H1 (cell line): ENCODE measurements around the gene SLC43A3. TPM values are rescaled to one million over a fixed set of nuclear protein-coding genes. Genes with fewer than 3 reads are reported as not detected.

ENCODE experiments used
- ASH2L ChIP-seq: fragments of 200-600, 300-600 bp; sonication (generic); IDR thresholded peaks from one replicate; pipeline ENCODE4 v1.7.1; 2017; ENCODE audit warnings: low read length
- ATF3 ChIP-seq: IDR thresholded peaks from 2 replicates; pipeline ENCODE4 v1.6.1; 2011; ENCODE audit warnings: low read depth, mild to moderate bottlenecking, low read length; ENCODE audit not compliant: insufficient read depth
- BRCA1 ChIP-seq: IDR thresholded peaks from 2 replicates; pipeline ENCODE4 v1.6.1; 2012; ENCODE audit warnings: low read depth, low read length, improper control_type of control experiment
- CBX8 ChIP-seq: fragments of 300-800, 300-1000 bp; sonication (generic); IDR thresholded peaks from 2 replicates; pipeline ENCODE4 v1.7.1; 2016; ENCODE audit warnings: low read depth, low read length, borderline replicate concordance
- CHD7 ChIP-seq: fragments of 300-600 bp; sonication (generic); IDR thresholded peaks from 2 replicates; pipeline ENCODE4 v1.7.1; 2012; ENCODE audit warnings: low read length, moderate library complexity, mild to moderate bottlenecking, inconsistent platforms; ENCODE audit not compliant: insufficient replicate concordance
- CREB1 ChIP-seq: IDR thresholded peaks from 2 replicates; pipeline ENCODE4 v1.6.1; 2012; ENCODE audit warnings: inconsistent platforms
- EGR1 ChIP-seq: IDR thresholded peaks from 2 replicates; pipeline ENCODE4 v1.6.1; 2011; ENCODE audit warnings: low read depth, low read length, borderline replicate concordance
- HDAC6 ChIP-seq: IDR thresholded peaks from one replicate; pipeline ENCODE4 v1.7.1; 2012; ENCODE audit warnings: low read depth, mild to moderate bottlenecking, inconsistent platforms, low read length, moderate library complexity
- JUND ChIP-seq: IDR thresholded peaks from 2 replicates; pipeline ENCODE4 v1.6.1; 2011; ENCODE audit warnings: mild to moderate bottlenecking, improper control_type of control experiment, low read length
- RFX5 ChIP-seq: IDR thresholded peaks from 2 replicates; pipeline ENCODE4 v1.6.1; 2011; ENCODE audit warnings: low read depth, low read length, improper control_type of control experiment, borderline replicate concordance
- SP1 ChIP-seq: IDR thresholded peaks from 2 replicates; pipeline ENCODE4 v1.6.1; 2011; ENCODE audit warnings: low read depth, low read length
- polyA plus RNA-seq, 7 experiments: library from polyadenylated mRNA; depleted of rRNA in 3 of 7; stranded (reverse) in 5 of 7; unstranded in 2 of 7; fragments of >200 nt in 5 of 7; fragments of 200-250 nt in 2 of 7; gene quantifications; 1 replicate in 5 of 7; 2 replicates in 1 of 7; 4 replicates in 1 of 7; pipeline versions ENCODE4 v1.2.1 to v1.2.3, GENCODE V29; 2011 to 2013; ENCODE audit warnings: missing spikeins in 2 of 7, mixed read lengths in 2 of 7
- total RNA-seq: library from RNA; stranded (reverse); fragmentation: NEBNext Ultra II Directional; extraction: Animal tissue kit (Norgen Biotek cat#: 25700); gene quantifications from 2 replicates; pipeline ENCODE4 v1.2.1, GENCODE V29; 2021

Gene SLC43A3
- total and polyA plus RNA-seq, 2 of the 8 experiments (the other 6 are each of a cell fraction or from before 2014, with no cell fraction given) = 31.8 to 67.8 TPM

DNA sequence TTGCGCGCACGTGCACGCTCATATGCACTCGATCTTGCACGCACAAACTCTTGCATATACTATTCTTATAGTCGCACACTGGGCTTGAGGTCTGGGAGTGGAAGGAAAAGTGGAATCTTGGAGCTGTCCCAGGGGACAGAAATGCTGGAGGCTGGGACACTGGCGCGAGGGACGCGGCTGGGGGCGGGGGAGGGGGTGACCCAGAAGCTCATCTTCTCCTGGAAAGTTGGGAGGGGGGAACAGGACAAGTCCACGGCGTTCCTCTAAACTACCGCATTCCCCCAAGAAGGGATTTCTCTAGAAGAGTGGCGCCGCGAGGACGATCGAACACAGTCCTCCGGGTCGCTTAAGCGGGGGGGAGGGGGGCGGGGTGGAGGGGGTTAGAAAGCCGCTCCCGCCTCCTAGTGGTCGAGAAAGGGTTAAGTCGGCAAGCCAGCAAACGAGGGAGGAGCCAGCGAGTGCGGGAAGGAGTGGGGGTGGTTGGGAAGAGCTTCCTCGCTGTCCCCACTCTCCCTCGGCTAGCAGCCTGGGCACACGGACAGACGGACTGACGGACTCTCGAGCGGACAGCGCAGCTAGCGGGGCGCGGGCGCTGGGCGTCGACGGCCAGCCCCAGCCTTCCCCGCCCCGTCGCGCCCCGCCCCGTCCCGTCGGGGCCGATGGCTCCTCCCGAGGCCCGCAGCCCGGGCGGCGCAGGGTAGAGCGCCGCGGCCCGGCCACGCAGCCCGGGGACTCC, 33.3 kb upstream of the SLC43A3 start, which contains the start of gene RTN4RL2 (continued):
- TF ChIP-seq CHD7 (no peak), ASH2L (no peak), CBX8 (no peak), HDAC6 (no peak), CREB1 (no peak), SP1 (peak; percentile 49; the same call in 1 of the 2 replicates), RFX5 (no peak), ATF3 (no peak), JUND (no peak), BRCA1 (no peak), EGR1 (no peak)
